ENCODE data around the gene RXRG.

DNA sequence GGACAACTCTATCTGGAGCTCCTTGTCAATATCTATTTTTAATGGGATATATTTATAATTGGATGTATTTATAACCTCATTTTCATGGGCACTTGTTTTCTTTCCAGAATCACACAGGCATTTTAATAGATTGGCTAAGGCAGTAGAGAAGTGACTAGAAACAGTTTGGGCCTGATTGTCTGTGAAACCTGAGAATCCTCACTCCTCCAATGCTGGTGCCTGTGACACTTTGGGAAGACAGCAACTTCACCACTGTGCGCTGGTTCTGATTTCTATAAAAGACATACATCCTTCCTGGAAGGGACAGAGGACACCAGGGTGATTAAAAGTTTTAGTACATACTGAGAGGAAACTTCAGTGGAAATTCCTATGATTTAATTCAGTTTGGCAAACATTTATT is 39.6 kb upstream of the RXRG start:
- TF ChIP-seq, protein P1, sequence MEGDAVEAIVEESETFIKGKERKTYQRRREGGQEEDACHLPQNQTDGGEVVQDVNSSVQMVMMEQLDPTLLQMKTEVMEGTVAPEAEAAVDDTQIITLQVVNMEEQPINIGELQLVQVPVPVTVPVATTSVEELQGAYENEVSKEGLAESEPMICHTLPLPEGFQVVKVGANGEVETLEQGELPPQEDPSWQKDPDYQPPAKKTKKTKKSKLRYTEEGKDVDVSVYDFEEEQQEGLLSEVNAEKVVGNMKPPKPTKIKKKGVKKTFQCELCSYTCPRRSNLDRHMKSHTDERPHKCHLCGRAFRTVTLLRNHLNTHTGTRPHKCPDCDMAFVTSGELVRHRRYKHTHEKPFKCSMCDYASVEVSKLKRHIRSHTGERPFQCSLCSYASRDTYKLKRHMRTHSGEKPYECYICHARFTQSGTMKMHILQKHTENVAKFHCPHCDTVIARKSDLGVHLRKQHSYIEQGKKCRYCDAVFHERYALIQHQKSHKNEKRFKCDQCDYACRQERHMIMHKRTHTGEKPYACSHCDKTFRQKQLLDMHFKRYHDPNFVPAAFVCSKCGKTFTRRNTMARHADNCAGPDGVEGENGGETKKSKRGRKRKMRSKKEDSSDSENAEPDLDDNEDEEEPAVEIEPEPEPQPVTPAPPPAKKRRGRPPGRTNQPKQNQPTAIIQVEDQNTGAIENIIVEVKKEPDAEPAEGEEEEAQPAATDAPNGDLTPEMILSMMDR (IDR thresholded peaks at IDR 0.05; ENCODE audit: insufficient read depth, low read depth, low read length) = no peak
- no peak for TF ChIP-seq EZH2 (IDR thresholded peaks at IDR 0.05; ENCODE audit: insufficient read depth, low read length)
